HG03575 (cell line): ENCODE measurements around the gene KRABD2.

Experiments used
- ATAC-seq: cut with Tn5 transposase; IDR thresholded peaks from one replicate; pipeline ENCODE4 v1.9.1; 2021; ENCODE audit not compliant: unreplicated experiment, insufficient number of reproducible peaks, low FRiP score; ENCODE audit errors: extremely low read depth

KRABD2 gene

DNA sequence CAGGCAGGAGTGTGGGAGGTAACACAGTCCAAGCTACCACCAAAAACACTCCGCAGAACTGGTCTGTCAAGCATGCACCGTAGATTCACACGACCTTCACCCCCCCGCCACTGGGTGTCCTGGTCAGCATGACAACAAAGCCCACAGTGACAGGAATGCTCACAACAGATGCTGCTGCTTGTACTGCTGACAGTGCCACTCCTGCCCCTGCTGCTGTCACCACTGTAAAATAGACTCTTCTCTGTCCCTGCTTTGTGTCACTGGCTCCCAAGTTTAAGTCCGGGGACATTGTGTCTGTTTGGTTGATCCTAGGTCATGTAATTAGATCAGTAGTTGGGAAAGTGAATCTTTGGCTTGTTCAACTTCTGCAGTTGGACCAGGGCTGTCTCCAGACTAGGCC, 43.8 kb downstream of the KRABD2 start:
- ATAC-seq, result no peak

- ATAC-seq, result no peak
Observed at GRCh38 chr17:8332128-8332527, 44.4 kb downstream of the KRABD2 start.

DNA sequence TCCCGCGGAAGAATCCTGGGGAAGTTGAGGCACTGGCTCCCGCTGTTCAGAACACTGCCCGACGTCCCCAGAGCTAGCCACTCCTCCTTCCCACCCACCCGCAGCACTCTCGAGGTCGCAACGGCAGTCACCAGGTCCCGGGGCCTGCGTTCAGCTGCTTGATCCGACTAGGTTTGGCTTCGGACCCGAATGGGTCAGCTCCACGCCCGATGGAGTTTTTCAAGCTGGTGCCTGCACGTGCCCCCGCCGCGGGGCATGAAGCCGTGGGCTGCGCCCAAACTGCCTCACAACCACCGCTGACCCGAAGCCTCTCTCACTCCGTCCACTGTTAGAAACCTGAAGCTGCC, 49.2 kb downstream of the KRABD2 start:
- no peak for ATAC-seq
